Measurements from ENCODE around the gene NFXL1.

NFXL1 gene

DNA sequence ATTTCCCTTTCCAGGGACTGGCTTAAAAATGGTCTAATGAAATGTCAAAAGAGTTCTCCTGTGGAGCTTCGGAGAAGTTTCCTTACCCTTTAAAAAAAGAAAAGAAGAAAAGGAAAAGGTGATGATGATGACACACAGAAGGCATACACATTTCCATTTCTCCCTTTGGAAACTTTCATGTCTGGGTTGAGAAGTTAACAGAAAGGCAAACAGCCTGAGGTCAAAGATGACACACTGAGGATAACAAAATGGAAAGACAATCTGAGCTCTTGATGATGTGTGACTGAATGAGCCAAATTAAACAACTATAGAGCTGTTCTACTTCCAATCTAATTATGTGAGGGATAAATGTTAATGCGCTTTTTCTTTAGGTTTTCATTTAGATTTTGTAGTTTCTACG is 32.2 kb downstream of the NFXL1 start:
- no peak for DNase-seq (ENCODE audit: low read depth)

DNA sequence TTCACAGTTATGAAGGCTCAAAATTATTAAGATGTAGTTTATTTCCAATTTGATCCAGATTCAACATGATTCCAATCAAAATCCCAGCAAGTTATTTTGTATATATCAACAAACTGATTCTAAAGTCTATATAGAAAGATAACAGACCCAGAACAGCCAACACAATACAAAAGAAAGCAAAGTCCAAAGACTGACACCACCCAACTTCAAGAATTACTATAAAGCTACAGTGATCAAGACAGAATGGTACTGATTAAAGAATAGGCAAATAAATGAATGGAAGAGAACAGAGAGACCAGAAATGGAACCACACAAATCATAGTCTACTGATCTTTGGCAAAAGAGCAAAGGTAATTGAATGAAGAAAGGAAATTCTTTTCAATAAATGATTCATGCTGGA is 34.9 kb downstream of the NFXL1 start:
- DNase-seq (ENCODE audit: low read depth), result no peak

DNA sequence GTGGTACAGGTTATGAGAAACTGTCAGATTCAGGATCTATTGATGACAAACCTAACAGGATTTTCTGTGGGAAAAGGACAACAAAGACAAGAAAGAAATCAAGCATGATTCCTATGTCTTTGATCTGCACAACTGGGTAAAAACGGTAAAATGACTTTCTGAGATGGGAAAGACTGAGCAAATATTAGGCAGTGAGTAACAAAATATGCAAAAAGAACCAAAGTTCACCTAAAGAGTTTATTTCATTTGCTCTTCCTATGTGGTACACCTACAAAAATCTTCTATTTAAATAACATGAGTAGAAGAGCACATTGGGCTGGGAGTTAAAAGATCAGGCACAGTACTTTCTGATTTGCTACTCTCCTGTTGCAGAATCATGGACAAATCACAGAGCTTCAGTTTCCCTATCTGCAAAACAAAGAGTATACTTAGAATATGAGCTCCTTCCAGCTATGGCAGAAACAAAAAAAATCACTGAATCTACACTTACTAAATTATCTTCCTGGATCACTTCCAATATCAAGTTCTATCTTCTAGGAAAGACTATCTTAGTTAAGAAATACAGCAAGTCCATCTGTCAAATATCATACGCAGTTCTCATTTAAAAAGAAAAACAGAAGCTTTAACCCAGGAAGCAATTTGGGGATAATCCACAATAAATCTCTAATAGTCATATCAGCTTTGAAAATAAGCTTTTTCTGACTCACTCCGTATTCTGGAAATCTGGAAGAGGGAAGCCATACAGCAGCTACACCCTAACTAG is 37.4 kb downstream of the NFXL1 start:
- DNase-seq (ENCODE audit: low read depth), result no peak

DNA sequence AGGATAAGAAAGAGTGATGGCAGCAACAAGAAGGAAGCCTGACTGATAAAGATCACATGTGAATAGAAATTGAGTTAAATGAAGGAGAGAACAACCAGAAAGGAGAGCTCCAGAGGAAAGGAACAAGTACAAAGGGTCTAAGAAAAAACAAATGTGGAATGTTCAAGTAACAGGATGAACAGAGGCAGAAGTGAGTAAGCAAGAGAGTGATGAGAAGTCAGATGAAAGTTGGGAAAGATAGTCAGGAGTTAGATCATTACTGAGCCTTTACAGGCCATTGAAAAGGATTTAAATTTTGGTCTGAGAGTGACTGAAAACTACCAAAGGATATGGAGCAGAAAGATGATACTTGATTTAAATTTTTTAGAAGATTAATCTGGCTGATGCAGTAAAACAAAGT is 38.1 kb downstream of the NFXL1 start:
- no peak for DNase-seq (ENCODE audit: low read depth)

DNA sequence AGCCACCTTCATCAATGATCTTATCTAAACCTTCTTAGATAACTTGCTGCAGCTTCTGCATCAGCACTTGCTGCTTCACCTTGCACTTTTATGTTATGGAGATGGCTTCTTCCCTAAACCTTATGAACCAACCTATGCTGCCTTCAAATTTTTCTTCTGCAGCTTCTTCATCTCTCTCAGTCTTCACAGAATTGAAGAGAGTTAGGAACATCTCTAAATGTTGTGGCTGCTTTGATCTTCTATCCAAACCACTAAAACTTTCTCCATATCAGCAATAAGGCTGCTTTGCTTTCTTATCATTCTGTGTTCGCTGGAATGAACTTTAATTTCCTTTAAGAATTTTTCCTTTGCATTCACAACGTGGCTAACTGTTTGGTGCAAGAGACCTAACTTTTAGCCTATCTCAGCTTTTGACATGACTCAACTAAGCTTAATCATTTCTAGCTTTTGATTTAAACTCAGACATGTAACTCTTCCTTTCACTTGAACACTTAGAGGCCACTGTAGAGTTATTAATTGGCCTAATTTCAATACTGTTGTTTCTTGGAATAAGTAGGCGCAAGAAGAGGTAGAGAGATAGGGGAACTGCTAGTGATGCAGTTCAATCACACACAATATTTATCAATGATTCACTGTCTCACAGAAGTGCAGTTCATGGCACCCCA is 40.4 kb downstream of the NFXL1 start:
- no peak for DNase-seq (ENCODE audit: low read depth)

DNA sequence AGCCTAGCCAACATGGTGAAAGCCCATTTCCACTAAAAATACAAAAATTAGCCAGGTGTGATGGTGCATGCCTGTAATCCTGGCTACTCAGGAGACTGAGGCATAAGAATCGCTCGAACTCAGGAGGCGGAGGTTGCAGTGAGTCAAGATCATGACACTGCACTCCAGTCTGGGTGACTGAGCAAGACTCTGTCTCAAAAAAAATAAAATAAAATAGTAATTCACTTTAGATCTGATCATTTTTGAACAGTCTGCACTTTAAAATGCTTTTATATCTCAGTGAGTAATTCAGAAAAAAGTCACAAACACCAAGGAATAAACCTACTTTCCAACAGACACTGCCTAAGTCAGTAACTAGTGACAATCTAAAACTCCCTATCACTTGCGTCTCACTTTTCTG is 50.9 kb downstream of the NFXL1 start:
- DNase-seq (ENCODE audit: low read depth), result no peak

DNA sequence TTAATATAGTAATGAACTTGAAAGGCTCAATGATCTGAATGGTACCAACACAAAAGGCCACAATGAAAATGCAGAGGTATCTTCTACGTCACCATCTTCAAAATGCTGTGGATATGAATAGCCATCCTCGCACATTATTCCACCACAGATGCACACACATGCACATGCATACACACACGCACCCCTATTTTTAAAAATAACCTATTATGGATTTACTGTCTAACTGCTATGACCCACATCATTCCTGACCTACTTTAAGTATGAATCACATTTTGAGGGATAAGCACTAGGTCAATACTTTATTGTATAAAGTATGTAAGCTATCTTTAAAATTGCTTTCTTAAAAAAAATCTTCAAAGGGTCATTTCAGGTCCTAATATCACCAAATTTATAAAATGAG is 52.1 kb downstream of the NFXL1 start:
- no peak for DNase-seq (ENCODE audit: low read depth)

DNA sequence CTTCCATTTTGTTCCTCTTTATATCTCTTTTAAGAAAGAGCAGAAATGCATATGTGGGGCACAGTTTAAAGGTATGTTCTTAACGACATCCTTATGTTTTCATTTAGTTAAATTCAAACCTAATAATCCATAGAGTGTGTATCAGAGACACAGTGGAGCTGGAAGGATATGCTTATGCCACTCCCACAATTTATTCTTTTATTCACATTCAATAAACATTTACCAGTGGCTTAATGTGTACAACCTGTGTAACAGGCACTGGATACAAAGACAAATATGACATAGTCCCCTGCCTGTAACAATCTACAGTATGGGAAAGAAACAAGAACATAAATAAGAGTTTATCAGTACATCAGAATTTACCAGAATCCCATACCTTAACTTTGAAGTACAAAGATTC is 54.1 kb downstream of the NFXL1 start:
- DNase-seq (ENCODE audit: low read depth), result no peak

DNA sequence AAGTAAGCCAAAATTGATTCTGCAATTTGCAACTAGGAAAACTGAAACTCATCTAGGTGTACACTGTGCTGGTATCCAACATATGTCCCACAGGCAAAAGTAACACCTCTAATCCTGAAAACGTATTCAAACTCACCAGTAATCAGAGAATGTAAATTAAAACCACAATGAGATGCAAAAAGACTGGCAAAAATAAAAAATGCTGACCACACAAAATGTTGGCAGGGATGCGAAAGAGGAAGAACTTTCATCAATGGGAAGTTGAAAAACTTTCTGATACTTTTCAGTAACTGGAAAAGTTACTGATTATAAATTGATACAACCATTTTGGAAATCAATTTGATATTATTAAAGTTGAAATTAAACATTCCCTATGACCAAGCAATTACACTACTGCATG is 56.4 kb downstream of the NFXL1 start:
- DNase-seq (ENCODE audit: low read depth), result no peak

DNA sequence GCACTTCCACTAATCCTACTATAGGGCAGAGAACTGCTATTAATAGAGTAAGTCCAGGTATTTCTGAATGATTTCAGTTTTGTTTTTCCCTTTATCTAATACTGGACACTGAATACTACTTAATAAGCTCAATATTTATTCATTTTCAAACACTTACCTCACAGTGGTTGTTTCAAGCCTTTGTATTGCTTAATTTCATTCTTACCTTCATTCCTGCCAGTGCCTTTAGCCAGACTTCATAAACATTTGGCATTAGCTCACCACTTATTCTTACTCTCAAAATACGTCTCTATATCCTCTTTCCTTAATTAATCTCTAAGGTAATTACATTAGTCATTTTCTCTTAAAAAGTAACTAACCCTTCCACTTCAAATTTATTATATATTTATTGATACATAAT is 57.7 kb downstream of the NFXL1 start:
- DNase-seq (ENCODE audit: low read depth), result no peak

DNA sequence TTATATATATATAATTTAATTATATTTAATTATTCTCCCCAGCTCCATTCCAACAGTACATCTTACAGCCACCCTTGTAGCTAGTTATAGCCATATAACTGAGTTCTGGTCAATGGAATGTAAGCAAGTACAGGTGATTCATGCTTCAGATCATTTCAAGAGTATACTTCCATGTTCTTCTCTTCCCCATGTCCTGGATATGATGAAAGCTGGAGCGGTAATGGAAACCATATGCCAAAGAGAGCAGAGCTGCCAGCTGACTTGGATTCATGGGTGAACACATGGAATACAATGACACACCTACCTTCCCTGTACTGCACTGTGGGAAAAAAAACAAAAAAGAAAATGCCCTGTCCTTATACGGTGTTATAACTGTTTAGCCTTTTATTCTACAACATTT is 59.0 kb downstream of the NFXL1 start:
- no peak for DNase-seq (ENCODE audit: low read depth)

DNA sequence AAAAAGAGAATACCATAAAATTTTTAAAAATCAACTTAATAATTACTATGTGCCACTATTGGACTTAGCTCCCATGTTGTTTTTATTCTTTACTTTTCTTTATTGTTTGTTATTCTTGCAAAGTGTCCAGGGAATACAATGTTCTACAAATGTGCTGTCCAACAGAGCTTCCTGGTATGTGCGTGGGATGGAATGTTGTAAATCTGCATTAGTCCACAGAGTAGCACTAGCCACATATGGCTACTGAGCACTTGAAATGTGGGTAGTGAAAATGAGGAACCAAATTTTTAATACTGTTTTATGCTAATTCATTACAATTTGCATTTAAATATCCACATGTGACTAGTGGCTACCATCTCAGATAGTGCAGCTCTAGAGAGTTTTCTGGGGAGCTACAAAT is 62.2 kb downstream of the NFXL1 start:
- no peak for DNase-seq (ENCODE audit: low read depth)

DNA sequence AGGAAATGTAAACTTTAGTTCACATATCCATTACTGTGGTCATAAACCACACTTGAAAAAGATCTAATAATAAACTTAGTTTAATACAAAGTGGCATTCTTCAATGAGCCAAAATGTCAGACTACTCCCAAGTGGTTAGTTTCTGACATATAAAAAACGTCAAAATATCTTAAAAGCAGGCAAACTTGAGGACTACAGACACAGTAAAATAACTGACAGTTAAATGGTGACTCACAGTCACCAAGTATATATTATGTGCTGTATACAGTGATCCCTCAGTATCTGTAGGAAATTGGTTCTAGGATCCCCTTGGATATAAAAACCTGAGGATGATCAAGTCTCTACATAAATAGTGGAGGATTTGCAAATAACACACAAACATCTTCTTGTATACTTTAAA is 64.9 kb downstream of the NFXL1 start:
- no peak for DNase-seq (ENCODE audit: low read depth)

DNA sequence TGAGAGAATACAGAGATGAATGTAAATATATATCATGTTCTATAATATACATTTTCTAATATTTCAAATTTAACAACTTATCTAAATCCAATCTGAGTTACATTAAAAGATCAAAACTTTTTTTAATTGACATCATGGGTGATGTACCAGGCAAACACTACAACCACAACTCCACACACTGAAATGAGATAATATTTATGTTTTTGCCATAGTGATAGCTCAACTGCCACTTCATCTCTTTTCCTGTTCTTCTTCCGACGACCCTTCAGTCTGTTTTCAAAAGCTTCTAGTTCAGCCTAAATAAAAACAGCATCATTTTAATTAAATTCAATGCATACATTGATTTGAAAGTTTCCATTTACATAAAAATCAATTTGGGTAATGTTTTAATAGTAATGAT is 66.3 kb downstream of the NFXL1 start:
- no peak for DNase-seq (ENCODE audit: low read depth)

DNA sequence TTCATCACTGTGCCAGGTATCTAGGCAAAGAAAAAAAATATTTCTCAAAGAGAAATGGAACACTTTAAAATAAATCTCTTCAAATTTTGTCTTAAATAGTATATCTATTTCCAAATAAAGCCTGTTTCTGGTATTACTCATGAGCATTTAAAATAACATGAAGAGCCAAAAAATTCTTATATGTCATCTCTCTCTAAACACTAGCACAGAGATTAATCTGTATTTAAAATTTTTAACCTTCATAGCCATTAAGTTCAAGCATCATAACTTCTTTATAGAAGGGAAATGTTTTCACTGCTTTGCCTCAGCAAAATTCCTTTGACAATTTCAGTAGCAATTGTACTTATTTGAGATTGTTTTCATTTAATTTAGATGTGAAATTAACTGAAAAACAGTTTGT is 71.4 kb downstream of the NFXL1 start:
- no peak for DNase-seq (ENCODE audit: low read depth)

DNA sequence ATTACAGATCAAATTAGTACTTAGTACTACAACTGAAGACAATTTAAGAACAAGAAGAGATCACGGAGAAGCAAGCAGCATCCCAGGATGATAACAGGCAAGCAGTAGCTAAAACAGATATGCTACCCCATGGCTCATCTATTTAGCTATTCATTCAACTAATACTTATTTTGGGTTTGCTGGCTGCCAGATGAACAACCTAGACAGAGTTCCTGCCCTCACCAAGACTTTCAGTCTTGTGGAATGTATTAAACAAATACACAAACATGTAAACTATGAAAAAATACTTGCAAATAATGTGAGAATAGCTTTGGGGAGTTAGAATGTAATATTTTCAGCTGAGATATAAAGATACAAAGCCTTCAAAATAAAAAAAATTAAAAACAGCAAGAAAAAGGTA is 74.1 kb downstream of the NFXL1 start:
- no peak for DNase-seq (ENCODE audit: low read depth)

DNA sequence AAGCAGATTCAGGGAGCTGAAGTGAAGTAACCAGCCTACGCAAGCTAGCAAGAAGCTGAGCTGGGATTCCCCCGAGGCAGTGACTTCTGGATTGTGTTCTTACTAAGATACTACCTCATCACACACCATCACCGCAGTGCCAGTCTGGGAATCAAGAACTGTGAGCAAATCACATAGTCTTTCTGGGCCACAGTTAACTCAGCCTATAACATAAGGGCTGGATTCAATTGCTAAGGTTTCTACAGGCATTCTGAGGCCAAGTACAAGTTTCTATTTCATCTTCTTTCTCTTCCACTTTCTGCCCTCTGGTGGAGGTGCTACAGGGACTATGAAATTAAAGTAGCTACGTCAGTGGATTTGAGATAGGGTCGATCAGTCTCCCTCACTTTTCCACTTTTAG is 75.1 kb downstream of the NFXL1 start:
- no peak for DNase-seq (ENCODE audit: low read depth)

DNA sequence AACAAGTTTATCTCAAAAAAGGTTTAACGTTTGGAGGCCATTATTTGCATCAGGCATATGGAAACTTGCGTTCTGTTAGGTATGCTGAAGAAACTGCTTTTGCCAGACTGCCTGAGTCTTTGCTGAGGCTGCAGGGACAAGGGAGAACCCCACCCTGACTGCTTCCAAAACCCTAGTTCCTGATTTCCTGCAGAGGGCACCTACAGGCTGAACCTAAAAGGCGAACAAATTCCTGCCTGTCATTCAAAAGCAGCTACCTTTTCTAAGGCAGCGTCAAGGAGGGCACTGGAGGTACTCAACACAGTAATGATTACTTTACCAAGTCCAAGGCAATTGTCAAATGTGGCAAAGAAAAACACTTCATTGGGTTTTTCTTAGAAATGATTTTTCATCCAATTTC is 75.9 kb downstream of the NFXL1 start:
- DNase-seq (ENCODE audit: low read depth), result no peak

DNA sequence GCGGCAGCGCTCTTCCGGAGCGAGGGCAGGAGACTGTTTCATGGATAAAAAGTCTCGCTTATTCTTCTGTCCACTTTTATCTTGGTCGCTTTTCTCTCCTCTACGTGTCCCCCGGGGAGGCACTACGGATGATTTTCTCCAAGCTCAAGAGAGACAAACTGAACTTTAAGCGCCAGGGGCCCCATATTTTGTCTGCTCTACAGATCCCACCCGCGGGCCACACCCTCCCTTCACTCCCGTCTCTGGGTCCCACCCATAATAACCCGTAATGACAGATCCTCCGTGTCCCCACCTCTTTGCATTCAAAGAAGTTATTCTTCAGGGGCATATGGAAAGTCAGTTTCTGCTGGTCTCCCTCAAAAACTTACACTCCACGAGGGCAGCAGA is 76.5 kb downstream of the NFXL1 start, which contains the start of gene CORIN:
Gene CORIN, minus strand, starts transcription at position 160 of the 387 bp plus-strand sequence. Its CDS starts 118 bp downstream, at position 42.
- DNase-seq (ENCODE audit: low read depth), result no peak

DNA sequence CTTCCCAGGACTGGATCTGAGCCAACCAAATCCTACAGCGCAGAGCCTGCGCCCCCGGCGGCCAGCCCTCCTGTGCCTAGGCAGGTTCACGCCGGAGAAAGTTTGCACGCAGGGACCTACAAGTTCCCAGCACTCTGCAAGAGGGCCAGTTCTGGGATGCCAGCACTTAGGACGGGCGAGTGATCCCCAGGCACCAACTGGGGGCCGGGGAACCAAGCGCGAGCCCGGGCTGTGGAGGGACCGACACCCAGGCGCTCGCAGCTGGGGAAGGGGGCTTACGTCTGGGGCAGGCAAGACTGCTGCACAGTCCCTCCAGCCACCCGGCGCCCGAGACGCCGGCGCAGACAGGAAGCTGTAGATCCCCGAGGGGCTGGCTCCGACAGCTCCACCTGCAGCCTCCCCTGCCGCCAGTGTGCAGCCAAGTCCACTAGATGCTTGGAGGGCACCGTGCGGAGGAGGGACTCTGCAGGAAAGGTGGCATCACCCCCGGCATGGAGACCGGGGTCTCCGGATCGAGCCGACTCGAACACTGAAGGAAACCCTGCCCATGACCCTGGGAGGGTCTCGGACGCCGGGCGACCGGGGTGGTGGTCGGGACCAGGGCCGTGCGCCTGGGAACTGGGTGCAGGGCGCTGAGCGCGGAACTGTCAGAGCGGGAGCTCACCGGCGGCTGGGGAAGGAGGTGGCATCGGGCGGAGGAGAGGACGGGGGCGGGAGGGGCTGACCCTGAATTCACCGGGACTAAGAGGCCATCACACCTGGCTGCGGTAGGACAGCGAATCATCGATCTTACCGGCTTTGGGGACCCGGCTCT is 77.1 kb downstream of the NFXL1 start:
- DNase-seq (ENCODE audit: low read depth), result no peak

DNA sequence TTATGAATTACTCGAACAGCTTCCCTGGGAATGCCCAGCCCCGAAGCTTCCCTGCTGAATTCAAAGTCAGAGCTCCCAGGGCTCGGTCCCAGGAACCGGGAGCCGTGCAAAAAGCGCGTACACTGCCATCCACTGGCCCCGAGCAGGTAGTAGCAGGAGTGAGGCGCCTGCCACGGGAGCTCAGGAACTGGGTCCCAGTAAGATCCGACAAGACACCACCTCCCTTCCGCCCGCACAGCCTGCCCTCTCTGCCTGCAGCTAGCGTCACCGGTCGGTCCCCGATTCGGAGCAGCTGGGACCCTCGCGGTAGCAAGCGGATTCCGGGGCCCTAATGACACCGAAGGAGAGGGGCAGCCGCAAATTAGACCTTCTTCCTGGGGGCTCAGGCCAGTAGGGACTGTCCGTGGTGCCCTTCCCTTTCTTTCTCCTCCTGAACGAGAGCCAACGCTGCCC is 77.7 kb downstream of the NFXL1 start:
- peak; percentile 16 for DNase-seq (ENCODE audit: low read depth)

DNA sequence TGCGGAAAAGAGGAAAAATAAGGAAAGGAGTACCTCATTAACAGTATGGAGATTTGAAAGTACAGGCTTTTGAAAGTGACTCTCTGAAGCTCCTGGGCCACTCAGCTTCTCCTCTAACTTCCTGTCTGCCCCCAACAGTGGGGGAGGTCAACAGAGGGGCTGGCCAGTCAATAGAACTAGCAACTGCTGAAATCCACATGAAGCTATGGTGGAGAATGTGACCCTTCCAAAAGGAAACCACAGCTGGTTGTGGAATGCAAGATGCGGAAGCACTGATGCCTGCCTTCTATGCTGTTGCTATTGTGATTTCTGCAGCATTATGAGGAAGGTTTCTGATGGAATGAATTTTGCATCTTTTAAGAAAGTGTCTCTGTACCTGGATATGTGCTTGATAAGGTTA is 78.9 kb downstream of the NFXL1 start:
- DNase-seq (ENCODE audit: low read depth), result no peak

Data from stimulated activated CD8-positive, alpha-beta memory T cell treated with anti-CD3 and anti-CD28 coated beads, Interleukin-15, amount 100 ng/mL, for 1 hour (primary cell).